ENCODE data around the gene ABHD11.
"Not testable (repeated sequence)": the region's sequence is repeated elsewhere in the genome, so short reads cannot be mapped to it uniquely, and the experiment has no call there.

- TF ChIP-seq CTCF, POLR2A, POLR2AphosphoS5 (IDR thresholded peaks at IDR 0.05): not testable (repeated sequence)
These were observed 18.2 kb downstream of the ABHD11 start for GRCh38 chr7:73720443-73720842.
